HepG2 (cell line): ENCODE measurements around the gene HSD17B11. TPM values are rescaled to one million over a fixed set of nuclear protein-coding genes. Genes with fewer than 3 reads are reported as not detected.
"Not testable (repeated sequence)": the region's sequence is repeated elsewhere in the genome, so short reads cannot be mapped to it uniquely, and the experiment has no call there.

Experiments
- ATAC-seq: fragments of 200-7000 bp; cut with Tn5 transposase; 3 replicates; pipeline ENCODE4 v1.9.1; 2020; ENCODE audit warnings: mild to moderate bottlenecking, moderate library complexity
- BruUV-seq: library from RNA; stranded (reverse); fragments of 400-500 nt; replicated peaks from 2 replicates; lab custom pipeline; 2021; lab: Mats Ljungman, UMichigan
- CTCF ChIA-PET: fragments of 300-600 bp; formaldehyde crosslinking; extraction: SDS; loops from one replicate; lab custom pipeline; 2021; ENCODE audit warnings: low total read pairs, inconsistent platforms, low intra/inter-chr PET ratio; lab: Yijun Ruan, JAX
- POLR2A ChIA-PET: fragments of 350-600 bp; sonication (Branson Sonifier 250); formaldehyde crosslinking; loops from one replicate; lab custom pipeline; 2020; ENCODE audit warnings: antibody characterized with exemption, inconsistent platforms; lab: Yijun Ruan, JAX
- DNase-seq: peaks from one replicate; pipeline ENCODE4 v3.0.0-alpha.2; 2015; ENCODE audit warnings: low spot score
- FAIRE-seq: peaks from 3 replicates; lab custom pipeline; 2011; peaks lifted over from hg19 to GRCh38; lab: Jason Lieb, UNC
- H2AFZ ChIP-seq: one replicate; pipeline ENCODE4 v1.6.1; 2011; ENCODE audit warnings: low read length, inconsistent platforms
- H3K27ac ChIP-seq: fragments of 300-600 bp; 3 replicates; pipeline ENCODE4 v1.8.0; 2011; ENCODE audit warnings: mixed run types, mild to moderate bottlenecking, mixed read lengths, low read length, inconsistent platforms; ENCODE audit not compliant: insufficient read depth; ENCODE audit errors: extremely low read length
- H3K27me3 ChIP-seq, 2 experiments: fragments of 200-600 bp in 1 of 2; 2 replicates in 1 of 2; 3 replicates in 1 of 2; pipeline versions ENCODE4 v1.6.0 to v1.8.0; 2011; ENCODE audit warnings: low read length in 2 of 2, mild to moderate bottlenecking in 2 of 2, moderate library complexity in 2 of 2, inconsistent platforms in 1 of 2; ENCODE audit not compliant: insufficient read depth in 2 of 2, control insufficient read depth in 1 of 2
- H3K36me3 ChIP-seq, 2 experiments: fragments of 200-600 bp in 1 of 2; replicated peaks in 1 of 2; 2 replicates in 1 of 2; 3 replicates in 1 of 2; pipeline versions ENCODE4 v1.5.1 to v1.8.0; 2011; ENCODE audit warnings: low read length in 2 of 2, inconsistent platforms in 1 of 2; ENCODE audit not compliant: insufficient read depth in 2 of 2, control insufficient read depth in 1 of 2
- H3K4me1 ChIP-seq: 2 replicates; pipeline ENCODE4 v1.5.1; 2012; ENCODE audit warnings: low read length, inconsistent platforms; ENCODE audit not compliant: insufficient read depth
- H3K4me2 ChIP-seq: 2 replicates; pipeline ENCODE4 v1.6.0; 2011; ENCODE audit warnings: low read depth, low read length, inconsistent platforms
- H3K4me3 ChIP-seq, 3 experiments: fragments of 200-600 bp in 1 of 3; sonication (generic), shearing (Covaris generic) in 1 of 3; replicated peaks in 1 of 3; 2 replicates each; pipeline ENCODE4 v1.5.1; 2011 to 2016; ENCODE audit warnings: low read length in 3 of 3, inconsistent platforms in 2 of 3, low read depth in 2 of 3, mild to moderate bottlenecking in 2 of 3, control low read depth in 1 of 3, mixed read lengths in 1 of 3; ENCODE audit not compliant: insufficient read depth in 1 of 3
- H3K79me2 ChIP-seq: one replicate; pipeline ENCODE4 v1.6.1; 2011; ENCODE audit warnings: low read length, inconsistent platforms; ENCODE audit not compliant: insufficient read depth
- H3K9ac ChIP-seq: 2 replicates; pipeline ENCODE4 v1.6.0; 2011; ENCODE audit warnings: mild to moderate bottlenecking, low read depth, low read length, inconsistent platforms; ENCODE audit not compliant: insufficient read depth
- H3K9me3 ChIP-seq: 2 replicates; pipeline ENCODE4 v1.5.1; 2012; ENCODE audit warnings: mild to moderate bottlenecking, low read length
- H4K20me1 ChIP-seq: 2 replicates; pipeline ENCODE4 v1.6.0; 2011; ENCODE audit warnings: inconsistent platforms, mild to moderate bottlenecking, low read length, moderate library complexity; ENCODE audit not compliant: insufficient read depth
- CEBPZ ChIP-seq: IDR thresholded peaks from 2 replicates; pipeline ENCODE4 v1.6.1; 2012; ENCODE audit warnings: low read length, improper control_type of control experiment
- RORA ChIP-seq: sonication (generic); formaldehyde crosslinking; IDR thresholded peaks from 2 replicates; pipeline ENCODE4 v1.5.0; 2020; ENCODE audit warnings: mild to moderate bottlenecking, missing genetic modification reagents, moderate library complexity
- XBP1 ChIP-seq: sonication (generic); formaldehyde crosslinking; IDR thresholded peaks from 2 replicates; pipeline ENCODE4 v1.5.0; 2020; ENCODE audit warnings: missing genetic modification reagents
- ZBTB44 ChIP-seq: sonication (generic); formaldehyde crosslinking; IDR thresholded peaks from 2 replicates; pipeline ENCODE4 v1.4.0; 2020; ENCODE audit warnings: missing genetic modification reagents
- ZNF230 ChIP-seq: sonication (generic); formaldehyde crosslinking; IDR thresholded peaks from 2 replicates; pipeline ENCODE4 v1.4.0; 2020; ENCODE audit warnings: mild to moderate bottlenecking, missing genetic modification reagents
- WGBS: methylation state at CpG from one replicate; pipeline ENCODE4 v1.1.6; 2017; ENCODE audit warnings: low lambda C conversion rate; 5-methylcytosine and 5-hydroxymethylcytosine counted together
- in situ Hi-C: cut with HindIII; loops from 2 replicates; pipeline ENCODE4 v1.10.0; 2017; ENCODE audit warnings: low pct_unique_long_range_greater_than_20kb; ENCODE audit not compliant: extremely low pct_ligation_motif_present
- intact Hi-C: fragments of 100-400 bp; cut with micrococcal nuclease; formaldehyde crosslinking; loops from one replicate; pipeline ENCODE4 v1.10.0; 2022; ENCODE audit not compliant: unreplicated experiment
- polyA plus RNA-seq, 8 experiments: library from polyadenylated mRNA; depleted of rRNA in 3 of 8; stranded (reverse) in 7 of 8; unstranded in 1 of 8; fragments of >200 nt; fragmentation: Illumina TruSeq in 4 of 8; extraction: Trizol in 4 of 8; gene quantifications; 2 replicates each; pipeline versions ENCODE4 v1.2.1 to v1.2.3, GENCODE V29; 2011 to 2016; ENCODE audit warnings: low read depth in 4 of 8, missing spikeins in 1 of 8, mixed read lengths in 1 of 8; ENCODE audit not compliant: insufficient read depth in 1 of 8
- total RNA-seq, 5 experiments: library from RNA; depleted of rRNA; stranded (reverse); fragments of >200 nt; fragmentation: Illumina TruSeq; extraction: Trizol; gene quantifications; 2 replicates each; pipeline ENCODE4 v1.2.3, GENCODE V29; 2016; ENCODE audit warnings: low read depth in 1 of 5

HSD17B11 gene
- total and polyA plus RNA-seq, 2 of the 13 experiments (the other 11 are each of a cell fraction or from before 2014, with no cell fraction given), result 121 to 158 TPM

- TF ChIP-seq ZBTB44 (CRISPR knock-in tag) (no peak), XBP1 (CRISPR knock-in tag) (no peak), ZNF230 (CRISPR knock-in tag) (no peak), CEBPZ (no peak), RORA (CRISPR knock-in tag) (no peak)
Observed at GRCh38 chr4:87298362-87298761, 92.6 kb downstream of the HSD17B11 start (continued).

GRCh38 chr4:87294911-87295310, 96.1 kb downstream of the HSD17B11 start:
- CTCF ChIA-PET, POLR2A ChIA-PET, H3K4me3 ChIP-seq, H3K36me3 ChIP-seq, H3K4me2 ChIP-seq, H3K9ac ChIP-seq, intact Hi-C loops, BruUV-seq, ATAC-seq, H3K9me3 ChIP-seq, H3K4me1 ChIP-seq, H4K20me1 ChIP-seq, H3K27ac ChIP-seq, in situ Hi-C loops, H2AFZ ChIP-seq, FAIRE-seq, H3K79me2 ChIP-seq, H3K27me3 ChIP-seq, DNase-seq: not testable (repeated sequence)
- WGBS, result 42% methylated on average over 11 of the region's 11 CpGs

GRCh38 chr4:87293889-87294288, 97.1 kb downstream of the HSD17B11 start:
- FAIRE-seq, result not testable (repeated sequence)

More at GRCh38 chr4:87293889-87294288, 97.1 kb downstream of the HSD17B11 start:
- H2AFZ ChIP-seq, H3K36me3 ChIP-seq, POLR2A ChIA-PET, CTCF ChIA-PET, H3K79me2 ChIP-seq, H3K27me3 ChIP-seq, H3K9ac ChIP-seq, BruUV-seq, H3K4me2 ChIP-seq, intact Hi-C loops, ATAC-seq, H3K27ac ChIP-seq, H3K4me1 ChIP-seq, H3K4me3 ChIP-seq, H3K9me3 ChIP-seq, H4K20me1 ChIP-seq, in situ Hi-C loops, DNase-seq: not testable (repeated sequence)
- WGBS, result 31% methylated on average over 7 of the region's 7 CpGs
